GM23338 (cell line): ENCODE results near the gene HSD17B2. TPM values are rescaled to one million over a fixed set of nuclear protein-coding genes. Genes with fewer than 3 reads are reported as not detected.
A peak's percentile ranks its signal among the peaks of the same experiment; 100 is the strongest.

Experiments used
- ATAC-seq: fragments of 200-7000 bp; cut with Tn5 transposase; 3 replicates; pipeline ENCODE4 v1.9.1; 2020
- DNase-seq: peaks from one replicate; pipeline ENCODE4 v3.0.0-alpha.2; 2015; ENCODE audit warnings: low spot score
- H2AFZ ChIP-seq: fragments of 200-600 bp; sonication (generic); 2 replicates; pipeline ENCODE4 v1.8.0; 2016; ENCODE audit warnings: antibody characterized with exemption, mild to moderate bottlenecking, moderate library complexity
- H3F3A ChIP-seq: fragments of 200-600 bp; sonication (generic); replicated peaks from 2 replicates; pipeline ENCODE4 v1.8.0; 2017; ENCODE audit warnings: antibody characterized with exemption, mixed run types, low read depth
- H3K27ac ChIP-seq: fragments of 200-600 bp; sonication (generic); 2 replicates; pipeline ENCODE4 v1.6.1; 2016; ENCODE audit warnings: low read depth
- H3K27me3 ChIP-seq: fragments of 200-600 bp; sonication (generic); 2 replicates; pipeline ENCODE4 v1.8.0; 2016; ENCODE audit warnings: mild to moderate bottlenecking, mixed run types, moderate library complexity; ENCODE audit not compliant: insufficient read depth
- H3K36me3 ChIP-seq: fragments of 200-600 bp; sonication (generic); 2 replicates; pipeline ENCODE4 v1.8.0; 2016; ENCODE audit warnings: mild to moderate bottlenecking; ENCODE audit not compliant: insufficient read depth
- H3K4me1 ChIP-seq: fragments of 200-600 bp; sonication (generic); 2 replicates; pipeline ENCODE4 v1.8.0; 2016; ENCODE audit warnings: mild to moderate bottlenecking, moderate library complexity; ENCODE audit not compliant: insufficient read depth
- H3K4me2 ChIP-seq: fragments of 200-600 bp; sonication (generic); 2 replicates; pipeline ENCODE4 v1.7.1; 2017; ENCODE audit warnings: mixed run types
- H3K4me3 ChIP-seq: fragments of 200-600 bp; sonication (generic); 2 replicates; pipeline ENCODE4 v1.6.1; 2016; ENCODE audit warnings: mixed run types
- H3K79me2 ChIP-seq: fragments of 200-600 bp; sonication (generic); replicated peaks from 2 replicates; pipeline ENCODE4 v1.8.0; 2017; ENCODE audit warnings: mild to moderate bottlenecking; ENCODE audit not compliant: insufficient read depth
- H3K9me2 ChIP-seq: fragments of 200-600 bp; sonication (generic); 2 replicates; pipeline ENCODE4 v1.8.0; 2017; ENCODE audit not compliant: insufficient read depth
- H4K20me1 ChIP-seq: fragments of 200-600 bp; sonication (generic); replicated peaks from 2 replicates; pipeline ENCODE4 v1.8.0; 2017; ENCODE audit warnings: mild to moderate bottlenecking; ENCODE audit not compliant: insufficient read depth
- H3K27ac Mint-ChIP-seq: 2 replicates; pipeline ENCODE4 v1.8.0; 2020; ENCODE audit warnings: inconsistent platforms, mild to moderate bottlenecking, moderate library complexity, mixed read lengths
- H3K27me3 Mint-ChIP-seq: 3 replicates; pipeline ENCODE4 v1.8.0; 2022; ENCODE audit warnings: low read depth, mild to moderate bottlenecking, moderate library complexity, mixed read lengths, inconsistent platforms; ENCODE audit not compliant: insufficient read depth, poor library complexity
- H3K36me3 Mint-ChIP-seq: 3 replicates; pipeline ENCODE4 v1.8.0; 2021; ENCODE audit warnings: low read depth, mild to moderate bottlenecking, inconsistent platforms, moderate library complexity, mixed read lengths
- H3K4me1 Mint-ChIP-seq: 3 replicates; pipeline ENCODE4 v1.8.0; 2020; ENCODE audit warnings: mild to moderate bottlenecking, inconsistent platforms, mixed read lengths
- H3K4me3 Mint-ChIP-seq: 3 replicates; pipeline ENCODE4 v1.8.0; 2021; ENCODE audit warnings: moderate library complexity, mild to moderate bottlenecking, inconsistent platforms, mixed read lengths
- H3K9me3 Mint-ChIP-seq: 3 replicates; pipeline ENCODE4 v1.8.0; 2020; ENCODE audit warnings: moderate library complexity, mild to moderate bottlenecking, inconsistent platforms, mixed read lengths
- CREB1 ChIP-seq: fragments of 250-450 bp; sonication (Bioruptor Pico); IDR thresholded peaks from 2 replicates; pipeline ENCODE4 v1.5.0; 2020; ENCODE audit warnings: low read depth, mild to moderate bottlenecking, moderate library complexity
- CTCF ChIP-seq, 2 experiments: fragments of 200-600 bp in 1 of 2; sonication (generic) in 1 of 2; conservative IDR thresholded peaks; 2 replicates each; pipeline versions ENCODE4 v1.5.1 to v1.6.1; 2016 to 2017; ENCODE audit warnings: antibody characterized with exemption in 2 of 2, low read depth in 2 of 2, mild to moderate bottlenecking in 2 of 2, moderate library complexity in 1 of 2
- ETS1 ChIP-seq: IDR thresholded peaks from 2 replicates; pipeline ENCODE4 v1.6.1; 2016; ENCODE audit warnings: antibody characterized with exemption
- EZH2 ChIP-seq: fragments of 200-600 bp; sonication (generic); IDR thresholded peaks from one replicate; pipeline ENCODE4 v1.8.0; 2017; ENCODE audit warnings: antibody characterized with exemption, mild to moderate bottlenecking, low read depth; ENCODE audit not compliant: unreplicated experiment
- EZH2phosphoT487 ChIP-seq: fragments of 200-600 bp; sonication (generic); IDR thresholded peaks from one replicate; pipeline ENCODE4 v1.8.1; 2018; ENCODE audit warnings: antibody characterized with exemption; ENCODE audit not compliant: unreplicated experiment
- JUNB ChIP-seq: IDR thresholded peaks from one replicate; pipeline ENCODE4 v1.6.1; 2016; ENCODE audit warnings: antibody characterized with exemption; ENCODE audit not compliant: unreplicated experiment
- NANOG ChIP-seq: IDR thresholded peaks from 2 replicates; pipeline ENCODE4 v1.6.1; 2016; ENCODE audit warnings: antibody characterized with exemption, borderline replicate concordance
- POLR2AphosphoS5 ChIP-seq: IDR thresholded peaks from 2 replicates; pipeline ENCODE4 v1.6.1; 2016; ENCODE audit warnings: antibody characterized with exemption, low read depth
- REST ChIP-seq: IDR thresholded peaks from one replicate; pipeline ENCODE4 v1.6.1; 2018; ENCODE audit warnings: antibody characterized with exemption; ENCODE audit not compliant: unreplicated experiment
- STAT1 ChIP-seq: IDR thresholded peaks from one replicate; pipeline ENCODE4 v1.6.1; 2016; ENCODE audit warnings: antibody characterized with exemption; ENCODE audit not compliant: unreplicated experiment
- ZNF114 ChIP-seq: fragments of 250-450 bp; sonication (Bioruptor Pico); IDR thresholded peaks from 2 replicates; pipeline ENCODE4 v1.5.0; 2020; ENCODE audit warnings: mild to moderate bottlenecking, moderate library complexity
- ZNF331 ChIP-seq: fragments of 250-450 bp; sonication (Bioruptor Pico); IDR thresholded peaks from 2 replicates; pipeline ENCODE4 v1.5.0; 2020; ENCODE audit warnings: low read depth, mild to moderate bottlenecking, moderate library complexity
- ZNF462 ChIP-seq: fragments of 250-450 bp; sonication (Bioruptor Pico); IDR thresholded peaks from 2 replicates; pipeline ENCODE4 v1.5.0; 2020; ENCODE audit warnings: mild to moderate bottlenecking, moderate library complexity
- polyA plus RNA-seq: library from polyadenylated mRNA; unstranded; fragments of >200 nt; fragmentation: Nextera tagmentation; extraction: Ambion mirVana; gene quantifications from 2 replicates; pipeline ENCODE4 v1.2.1, GENCODE V29; 2016
- total RNA-seq: library from RNA; depleted of rRNA; stranded (reverse); fragments of >200 nt; shearing (Covaris generic); gene quantifications from 2 replicates; pipeline ENCODE4 v1.2.3, GENCODE V29; 2014

Gene HSD17B2
- total and polyA plus RNA-seq, 2 experiments from 2014 or later = 0.29 TPM; not detected in 1

- Mint-ChIP-seq H3K4me1 (no peaks in the 10 kb centered on the region), H3K4me3 (no peak overlapping the region)
- ATAC-seq = no peak
These were observed 28.5 kb downstream of the HSD17B2 start for GRCh38 chr16:82063456-82064082.

More at GRCh38 chr16:82063456-82064082, 28.5 kb downstream of the HSD17B2 start:
- no peaks in the 10 kb centered on the region for H3K36me3 ChIP-seq
- no peak overlapping the region for H3K27ac ChIP-seq
- H3K27me3 Mint-ChIP-seq = peaks cover 5% of the 10 kb centered on the region
- no peaks in the 10 kb centered on the region for H3K9me2 ChIP-seq
- no peaks in the 10 kb centered on the region for H3F3A ChIP-seq
- no peaks in the 10 kb centered on the region for H3K9me3 Mint-ChIP-seq
- peaks cover 2% of the 10 kb centered on the region; the same call in 1 of the 3 replicates for H3K36me3 Mint-ChIP-seq
- no peaks in the 10 kb centered on the region for H3K4me1 ChIP-seq
- no peak for DNase-seq
- H3K4me3 ChIP-seq = no peak overlapping the region
- H3K4me2 ChIP-seq = no peak overlapping the region
- H3K79me2 ChIP-seq = no peaks in the 10 kb centered on the region
- TF ChIP-seq ZNF462 (no peak), REST (no peak), STAT1 (no peak), ETS1 (no peak), EZH2phosphoT487 (no peak), CTCF (conservative IDR thresholded peaks at IDR 0.05; ENCODE audit: low read depth in 2 of 2) (no peak), ZNF331 (CRISPR knock-in tag) (no peak), NANOG (no peak), CREB1 (CRISPR knock-in tag) (no peak), ZNF114 (no peak), EZH2 (no peak), JUNB (no peak), POLR2AphosphoS5 (no peak)
- H2AFZ ChIP-seq = no peak overlapping the region
- peak overlapping the region; percentile 38 for H3K27ac Mint-ChIP-seq
- no peaks in the 10 kb centered on the region for H3K27me3 ChIP-seq
- H4K20me1 ChIP-seq = no peaks in the 10 kb centered on the region
